ENCODE results near the gene DLG5. TPM values are rescaled to one million over a fixed set of nuclear protein-coding genes. Genes with fewer than 3 reads are reported as not detected.

The DLG5 gene
- polyA plus RNA-seq (2013, experiment 1 of 2; ENCODE audit: insufficient read length) = 40.7 TPM
- polyA plus RNA-seq (2013, experiment 2 of 2; ENCODE audit: insufficient read length) = 38.4 TPM

GRCh38 chr10:77926566-77927401 lies at the start of gene DLG5:
DLG5 (minus strand) TSS chr10:77926755; CDS start chr10:77926520, 235 bp downstream.
- peak; percentile 68 for DNase-seq

GRCh38 chr10:77975086-77975666 lies 48.6 kb upstream of the DLG5 start:
- DNase-seq = no peak

GRCh38 chr10:77974396-77975074 lies 48.0 kb upstream of the DLG5 start:
- peak; percentile 29 for DNase-seq

- no peak for DNase-seq
These were observed 46.7 kb upstream of the DLG5 start for GRCh38 chr10:77973276-77973675.

- DNase-seq = no peak
These were observed 45.6 kb upstream of the DLG5 start for GRCh38 chr10:77972148-77972547.

- DNase-seq = no peak
These were observed 45.2 kb upstream of the DLG5 start for GRCh38 chr10:77971804-77972144.

GRCh38 chr10:77970869-77971803 lies 44.6 kb upstream of the DLG5 start:
- peak; percentile 91 for DNase-seq

- DNase-seq = no peak
These were observed 42.6 kb upstream of the DLG5 start for GRCh38 chr10:77969114-77969513.

- no peak for DNase-seq
These were observed 41.1 kb upstream of the DLG5 start for GRCh38 chr10:77967611-77968022.

- peak; percentile 91 for DNase-seq
These were observed 38.7 kb upstream of the DLG5 start for GRCh38 chr10:77965294-77965693.

GRCh38 chr10:77964811-77965210 lies 38.3 kb upstream of the DLG5 start:
- peak; percentile 49 for DNase-seq

- no peak for DNase-seq
These were observed 37.3 kb upstream of the DLG5 start for GRCh38 chr10:77963901-77964300.

DNA sequence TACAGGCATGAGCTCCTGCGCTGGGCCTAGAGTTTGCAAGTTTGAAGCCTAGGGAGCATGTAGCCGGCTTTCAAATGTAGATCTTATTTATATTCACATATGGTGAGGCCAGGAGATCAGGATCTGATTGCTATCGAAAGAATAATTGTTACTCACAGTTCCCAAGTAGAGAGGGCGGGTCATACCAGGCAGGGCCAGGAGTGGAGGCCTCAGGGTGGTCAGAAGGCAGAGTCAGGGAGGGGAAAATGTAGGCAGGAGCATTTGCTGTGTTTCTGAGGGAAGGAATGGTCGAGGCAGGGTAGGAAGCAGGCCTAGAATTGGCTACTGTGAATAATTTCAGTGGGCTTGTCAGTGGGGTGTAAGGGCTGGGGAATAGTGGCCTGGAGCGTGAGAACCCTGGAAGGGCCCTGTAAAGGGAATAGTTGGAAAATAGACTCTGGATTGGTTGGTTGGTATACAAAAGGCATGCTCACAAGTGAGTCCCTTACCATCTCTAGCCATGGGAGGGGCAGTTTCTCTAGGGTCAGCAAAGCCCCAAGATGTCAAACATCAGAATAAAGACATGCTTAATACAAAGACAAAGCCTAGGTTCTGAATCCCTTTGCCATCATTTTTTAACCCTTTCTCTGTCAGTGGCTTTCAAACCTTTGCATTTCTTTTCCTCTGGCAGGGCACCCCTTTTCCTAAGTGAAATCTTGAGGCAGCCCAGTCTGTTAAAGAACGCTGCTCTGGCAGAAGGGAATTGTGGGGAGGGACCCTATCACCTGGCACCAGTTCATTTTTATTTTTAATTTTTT lies 36.0 kb upstream of the DLG5 start:
- DNase-seq = no peak

- DNase-seq = no peak
These were observed 35.1 kb upstream of the DLG5 start for GRCh38 chr10:77961668-77962067.

DNA sequence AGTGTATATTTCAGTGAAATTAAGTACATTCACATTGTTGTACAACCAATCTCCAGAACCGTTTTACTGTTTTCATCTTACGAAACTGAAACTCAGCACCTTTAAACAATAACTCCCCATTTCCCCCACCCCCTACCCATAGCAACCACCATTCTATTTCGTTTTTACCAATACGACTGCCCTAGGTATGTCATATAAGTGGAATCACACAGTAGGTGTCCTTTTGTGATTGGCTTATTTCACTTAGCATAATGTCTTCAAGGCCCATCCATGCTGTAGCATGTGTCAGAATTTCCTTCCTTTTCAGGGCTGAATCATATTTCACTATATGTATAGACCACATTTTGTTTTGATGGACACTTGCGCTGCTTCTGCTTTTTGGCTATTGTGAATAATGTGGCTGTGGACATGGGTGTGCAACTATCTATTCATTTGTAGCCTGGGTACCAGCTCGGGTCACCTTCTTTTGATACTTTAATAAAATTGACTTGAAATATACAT lies 34.3 kb upstream of the DLG5 start:
- DNase-seq = no peak

DNA sequence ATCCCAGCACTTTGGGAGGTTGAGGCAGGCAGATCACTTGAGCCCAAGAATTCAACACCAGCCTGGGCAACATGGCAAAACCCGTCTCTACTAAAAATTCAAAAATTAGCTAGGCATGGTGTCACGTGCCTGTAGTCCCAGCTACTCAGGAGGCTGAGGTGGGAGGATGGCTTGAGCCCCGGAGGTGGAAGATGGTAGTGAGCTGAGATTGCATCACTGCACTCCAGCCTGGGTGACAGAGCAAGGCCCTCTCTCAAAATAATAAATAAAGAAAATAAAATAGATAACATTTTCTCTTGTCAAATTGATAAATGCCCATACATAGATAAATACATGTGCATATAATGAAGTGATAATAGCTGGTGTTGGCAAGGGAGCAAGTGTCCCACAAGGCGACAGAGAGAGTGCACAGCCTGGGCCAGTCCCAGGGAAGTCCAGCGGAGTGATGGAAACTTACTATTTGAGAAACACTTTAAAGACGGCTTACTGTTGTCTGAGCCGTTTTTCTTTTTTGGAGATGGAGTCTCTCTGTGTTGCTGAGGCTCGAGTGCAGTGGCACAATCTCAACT lies 33.4 kb upstream of the DLG5 start:
- no peak for DNase-seq

GRCh38 chr10:77959384-77959783 lies 32.8 kb upstream of the DLG5 start:
- DNase-seq = no peak

GRCh38 chr10:77955136-77955535 lies 28.6 kb upstream of the DLG5 start:
- DNase-seq = no peak

DNA sequence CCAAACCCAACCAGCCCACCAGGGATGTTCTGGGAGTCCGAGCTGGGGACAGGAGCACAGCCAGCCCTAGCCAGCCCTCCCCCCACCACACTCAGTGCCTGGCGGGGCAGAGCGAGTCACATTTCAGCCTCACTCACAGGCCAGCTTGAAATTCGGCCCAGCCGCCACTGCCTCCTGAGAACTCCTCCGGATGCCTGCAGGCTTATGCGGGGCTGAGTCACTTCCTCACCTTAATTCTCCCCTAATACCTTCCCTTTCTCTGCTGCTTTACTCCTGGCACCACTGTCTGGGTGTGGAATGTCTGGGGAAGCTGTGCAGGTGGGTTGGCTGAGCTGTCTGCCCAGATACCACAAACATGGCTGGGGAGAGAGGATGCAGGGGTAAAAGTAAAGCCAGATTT lies 22.6 kb upstream of the DLG5 start:
- DNase-seq = peak; percentile 72

DNA sequence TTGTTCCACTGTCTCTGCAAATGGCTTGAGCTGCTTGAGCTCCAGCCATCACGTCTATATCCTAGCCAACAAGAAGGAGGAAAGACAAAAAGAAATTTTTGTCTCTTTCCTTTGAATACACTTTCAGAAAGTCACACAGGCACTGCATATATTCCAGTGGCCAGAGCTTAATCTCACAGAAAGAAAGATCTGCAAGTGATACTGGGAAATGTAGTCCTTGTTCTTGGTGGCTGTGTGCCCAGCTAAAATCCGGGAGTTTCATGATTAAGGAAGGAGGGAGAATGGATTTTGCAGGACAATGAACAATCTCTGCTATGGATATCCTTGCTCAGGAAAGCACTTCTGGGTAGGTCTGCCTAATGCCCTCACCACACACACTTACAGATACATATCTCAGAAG lies 19.5 kb upstream of the DLG5 start:
- DNase-seq = no peak

DNA sequence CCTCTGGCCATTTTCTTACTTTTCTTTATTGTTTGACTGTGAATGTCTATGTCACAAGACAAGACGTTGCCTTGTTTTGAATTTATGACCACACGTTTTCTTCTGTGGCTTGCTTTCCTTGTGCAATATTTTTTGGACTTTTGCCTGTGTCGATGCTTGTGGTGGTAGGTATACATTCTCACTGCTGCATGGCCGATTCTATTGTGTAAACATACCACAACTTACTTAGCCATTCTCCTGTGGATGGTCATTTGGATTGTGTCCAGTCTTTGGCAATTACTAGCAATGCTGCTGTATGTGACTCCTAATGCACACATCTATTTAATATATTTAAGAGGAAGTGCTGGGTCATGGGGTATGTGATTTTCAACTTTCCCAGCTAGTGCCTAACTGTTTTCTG lies 18.0 kb upstream of the DLG5 start:
- peak; percentile 99 for DNase-seq
